Neural progenitor cell (in vitro differentiated cells): ENCODE data around the gene FAM131A. TPM values are rescaled to one million over a fixed set of nuclear protein-coding genes. Genes with fewer than 3 reads are reported as not detected.

Experiments
- DNase-seq: peaks from one replicate; pipeline ENCODE4 v3.0.0-alpha.2; 2016; ENCODE audit warnings: low spot score
- H2AFZ ChIP-seq: fragments of 200-600 bp; sonication (generic); replicated peaks from 2 replicates; pipeline ENCODE4 v1.6.1; 2016; ENCODE audit warnings: antibody characterized with exemption
- H3F3A ChIP-seq: fragments of 200-600 bp; sonication (generic); 2 replicates; pipeline ENCODE4 v1.6.1; 2016; ENCODE audit warnings: antibody characterized with exemption, low read depth
- H3K27ac ChIP-seq: fragments of 200-600 bp; sonication (generic); 2 replicates; pipeline ENCODE4 v1.5.1; 2016; ENCODE audit warnings: mild to moderate bottlenecking
- H3K27me3 ChIP-seq: fragments of 200-600 bp; sonication (generic); 2 replicates; pipeline ENCODE4 v1.6.1; 2016; ENCODE audit warnings: mild to moderate bottlenecking, moderate library complexity
- H3K36me3 ChIP-seq: fragments of 200-600 bp; sonication (generic); 2 replicates; pipeline ENCODE4 v1.5.1; 2016
- H3K4me1 ChIP-seq: fragments of 200-600 bp; sonication (generic); 2 replicates; pipeline ENCODE4 v1.6.1; 2016; ENCODE audit warnings: mixed run types
- H3K4me2 ChIP-seq: fragments of 200-600 bp; sonication (generic); 2 replicates; pipeline ENCODE4 v1.6.1; 2016
- H3K4me3 ChIP-seq: fragments of 200-600 bp; sonication (generic); 2 replicates; pipeline ENCODE4 v1.5.1; 2016
- H3K79me2 ChIP-seq: fragments of 200-600 bp; sonication (generic); 2 replicates; pipeline ENCODE4 v1.6.1; 2016; ENCODE audit warnings: low read depth
- H3K9ac ChIP-seq: fragments of 200-600 bp; sonication (generic); 2 replicates; pipeline ENCODE4 v1.6.1; 2016
- H3K9me3 ChIP-seq: fragments of 200-600 bp; sonication (generic); 2 replicates; pipeline ENCODE4 v1.5.1; 2016; ENCODE audit warnings: low read depth
- H4K20me1 ChIP-seq: fragments of 200-600 bp; sonication (generic); 2 replicates; pipeline ENCODE4 v1.6.1; 2016; ENCODE audit warnings: low read depth
- H3K27ac Mint-ChIP-seq: 3 replicates; pipeline ENCODE4 v1.8.0; 2021; ENCODE audit warnings: mixed read lengths
- H3K27me3 Mint-ChIP-seq: 2 replicates; pipeline ENCODE4 v1.8.0; 2022; ENCODE audit warnings: low read depth, mild to moderate bottlenecking, inconsistent platforms, moderate library complexity, mixed read lengths; ENCODE audit not compliant: insufficient read depth
- H3K36me3 Mint-ChIP-seq: 3 replicates; pipeline ENCODE4 v1.8.0; 2021; ENCODE audit warnings: mixed read lengths
- H3K4me1 Mint-ChIP-seq: 3 replicates; pipeline ENCODE4 v1.8.0; 2021; ENCODE audit warnings: mixed read lengths
- H3K4me3 Mint-ChIP-seq: 3 replicates; pipeline ENCODE4 v1.8.0; 2021; ENCODE audit warnings: mild to moderate bottlenecking, moderate library complexity, mixed read lengths
- H3K9me3 Mint-ChIP-seq: 3 replicates; pipeline ENCODE4 v1.8.0; 2020; ENCODE audit warnings: mixed read lengths
- CTCF ChIP-seq: fragments of 200-600 bp; sonication (generic); IDR thresholded peaks from 2 replicates; pipeline ENCODE4 v1.5.1; 2017; ENCODE audit warnings: antibody characterized with exemption, mild to moderate bottlenecking
- EZH2 ChIP-seq: fragments of 200-600 bp; sonication (generic); IDR thresholded peaks from 2 replicates; pipeline ENCODE4 v1.6.1; 2017; ENCODE audit warnings: antibody characterized with exemption, mild to moderate bottlenecking, moderate library complexity
- EZH2phosphoT487 ChIP-seq: fragments of 200-600 bp; sonication (generic); IDR thresholded peaks from 2 replicates; pipeline ENCODE4 v1.6.1; 2017; ENCODE audit warnings: antibody characterized with exemption
- total RNA-seq: library from RNA; depleted of rRNA; stranded (reverse); fragments of >200 nt; gene quantifications from 2 replicates; pipeline ENCODE4 v1.2.3, GENCODE V29; 2015; ENCODE audit warnings: low replicate concordance

FAM131A gene
- total RNA-seq, 1 donor from 2014 or later = 17.2 TPM

GRCh38 chr3:184372911-184373310 lies 35.5 kb downstream of the FAM131A start:
- Histone ChIP-seq H3K36me3 (no peaks in the 10 kb centered on the region), H3K4me2 (no peak overlapping the region), H3K27me3 (no peaks in the 10 kb centered on the region), H3K9me3 (no peaks in the 10 kb centered on the region), H3K9ac (no peak overlapping the region), H3K27ac (no peak overlapping the region), H3F3A (peaks cover 29% of the 10 kb centered on the region), H2AFZ (no peak overlapping the region), H3K4me1 (peaks cover 10% of the 10 kb centered on the region), H4K20me1 (peaks cover 35% of the 10 kb centered on the region), H3K79me2 (no peaks in the 10 kb centered on the region), H3K4me3 (no peak overlapping the region)
- Mint-ChIP-seq H3K36me3 (peaks cover 6% of the 10 kb centered on the region), H3K9me3 (no peaks in the 10 kb centered on the region), H3K27ac (no peak overlapping the region), H3K4me3 (no peak overlapping the region), H3K27me3 (peaks cover 31% of the 10 kb centered on the region), H3K4me1 (peaks cover 21% of the 10 kb centered on the region)
- no peak for TF ChIP-seq EZH2phosphoT487
- no peak for TF ChIP-seq EZH2
- no peak for TF ChIP-seq CTCF
- DNase-seq = no peak

GRCh38 chr3:184373422-184373821 lies 36.0 kb downstream of the FAM131A start:
- Mint-ChIP-seq H3K4me3 (no peak overlapping the region), H3K27me3 (peaks cover 33% of the 10 kb centered on the region), H3K27ac (no peak overlapping the region), H3K9me3 (no peaks in the 10 kb centered on the region), H3K36me3 (peaks cover 3% of the 10 kb centered on the region), H3K4me1 (peaks cover 26% of the 10 kb centered on the region)
- H3K27ac ChIP-seq = no peak overlapping the region
- H3K9me3 ChIP-seq = no peaks in the 10 kb centered on the region
- H2AFZ ChIP-seq = no peak overlapping the region
- H3K4me2 ChIP-seq = no peak overlapping the region
- no peak overlapping the region for H3K9ac ChIP-seq
- H3K79me2 ChIP-seq = no peaks in the 10 kb centered on the region
- H3F3A ChIP-seq = peaks cover 31% of the 10 kb centered on the region
- DNase-seq = no peak
- TF ChIP-seq EZH2phosphoT487 = no peak
- TF ChIP-seq CTCF = no peak
- no peak for TF ChIP-seq EZH2
- H3K4me3 ChIP-seq = no peak overlapping the region
- H3K4me1 ChIP-seq = peaks cover 15% of the 10 kb centered on the region
- H3K36me3 ChIP-seq = no peaks in the 10 kb centered on the region
- H3K27me3 ChIP-seq = peaks cover 3% of the 10 kb centered on the region
- peaks cover 30% of the 10 kb centered on the region for H4K20me1 ChIP-seq

- H4K20me1 ChIP-seq = peaks cover 16% of the 10 kb centered on the region
- no peak overlapping the region for H3K9ac ChIP-seq
- Mint-ChIP-seq H3K27ac (no peak overlapping the region), H3K4me1 (peaks cover 38% of the 10 kb centered on the region), H3K9me3 (no peaks in the 10 kb centered on the region), H3K4me3 (no peak overlapping the region), H3K36me3 (no peaks in the 10 kb centered on the region), H3K27me3 (peaks cover 41% of the 10 kb centered on the region)
- no peak overlapping the region for H3K27ac ChIP-seq
- H3K4me1 ChIP-seq = peaks cover 26% of the 10 kb centered on the region
- no peaks in the 10 kb centered on the region for H3K79me2 ChIP-seq
- H3K4me2 ChIP-seq = no peak overlapping the region
- peaks cover 26% of the 10 kb centered on the region for H3F3A ChIP-seq
- H3K4me3 ChIP-seq = no peak overlapping the region
- peaks cover 23% of the 10 kb centered on the region for H3K27me3 ChIP-seq
- DNase-seq = no peak
- TF ChIP-seq EZH2phosphoT487 (no peak), EZH2 (no peak), CTCF (no peak)
- no peak overlapping the region for H2AFZ ChIP-seq
- H3K9me3 ChIP-seq = no peaks in the 10 kb centered on the region
- no peaks in the 10 kb centered on the region for H3K36me3 ChIP-seq
These were observed 38.5 kb downstream of the FAM131A start for GRCh38 chr3:184375747-184376461.
